NCI-H2107 (cell line): Measurements from ENCODE around the gene COL9A1.
"Not testable (repeated sequence)": the region's sequence is repeated elsewhere in the genome, so short reads cannot be mapped to it uniquely, and the experiment has no call there.

Source experiments
- DNase-seq: peaks from one replicate; lab custom pipeline; 2025; lab: John Stamatoyannopoulos, UW

COL9A1 gene

GRCh38 chr6:70303034-70303525 is at the start of gene COL9A1:
Gene COL9A1 (minus strand): TSS chr6:70303084. CDS start chr6:70302924, 160 bp downstream.
- no peak for DNase-seq

- DNase-seq, result no peak
These were observed 48.6 kb upstream of the COL9A1 start for GRCh38 chr6:70351461-70351860.

GRCh38 chr6:70345619-70346018 is 42.7 kb upstream of the COL9A1 start:
- DNase-seq, result no peak

DNA sequence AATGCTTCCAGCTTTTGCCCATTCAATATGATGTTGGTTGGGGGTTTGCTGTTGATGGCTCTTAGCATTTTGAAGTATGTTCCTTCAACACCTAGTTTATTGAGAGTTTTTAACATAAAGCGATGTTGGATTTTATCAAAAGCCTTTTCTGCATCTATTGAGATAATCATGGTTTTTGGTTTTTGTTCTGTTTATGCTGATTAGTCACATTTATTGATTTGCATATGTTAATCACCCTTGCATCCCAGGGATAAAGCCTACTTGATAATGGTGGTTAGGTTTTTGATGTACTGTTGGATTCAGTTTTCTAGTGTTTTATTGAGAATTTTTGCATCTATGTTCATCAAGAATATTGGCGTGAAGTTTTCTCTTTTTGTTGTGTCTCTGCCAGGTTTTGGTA is 40.4 kb upstream of the COL9A1 start:
- no peak for DNase-seq

DNA sequence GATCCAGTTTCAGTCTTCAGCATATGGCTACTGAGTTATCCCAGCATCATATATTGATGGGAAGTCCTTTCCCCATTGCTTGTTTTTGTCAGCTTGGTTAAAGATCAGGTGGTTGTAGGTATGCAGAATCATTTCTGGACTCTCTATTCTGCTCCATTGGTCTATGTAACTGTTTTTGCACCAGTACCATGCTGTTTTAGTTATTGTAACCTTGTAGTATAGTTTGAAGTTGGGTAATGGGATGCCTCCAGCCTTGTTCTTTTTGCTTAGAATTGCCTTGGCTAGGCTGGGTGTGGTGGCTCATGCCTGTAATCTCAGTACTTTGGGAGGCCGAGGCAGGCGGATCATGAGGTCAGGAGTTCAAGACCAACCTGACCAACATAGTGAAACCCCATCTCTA is 36.9 kb upstream of the COL9A1 start:
- DNase-seq, result not testable (repeated sequence)

DNA sequence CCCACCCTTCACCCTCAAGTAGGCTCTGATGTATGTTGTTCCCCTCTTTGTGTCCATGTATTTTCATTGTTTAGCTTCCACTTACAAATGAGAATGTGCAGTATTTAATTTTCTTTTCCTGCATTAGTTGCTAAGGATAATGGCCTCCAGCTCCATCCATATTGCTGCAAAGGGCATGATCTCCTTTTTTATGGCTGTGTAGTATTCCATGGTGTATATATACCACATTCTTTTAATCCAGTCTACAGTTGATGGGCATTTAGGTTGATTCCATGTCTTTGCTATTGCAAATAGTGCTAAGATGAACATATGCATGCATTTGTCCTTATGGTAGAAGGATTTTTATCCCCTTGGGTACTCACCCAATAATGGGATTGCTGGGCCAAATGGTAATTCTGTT is 35.9 kb upstream of the COL9A1 start:
- DNase-seq, result no peak

- DNase-seq, result no peak
These were observed 34.8 kb upstream of the COL9A1 start for GRCh38 chr6:70337743-70338105.

DNA sequence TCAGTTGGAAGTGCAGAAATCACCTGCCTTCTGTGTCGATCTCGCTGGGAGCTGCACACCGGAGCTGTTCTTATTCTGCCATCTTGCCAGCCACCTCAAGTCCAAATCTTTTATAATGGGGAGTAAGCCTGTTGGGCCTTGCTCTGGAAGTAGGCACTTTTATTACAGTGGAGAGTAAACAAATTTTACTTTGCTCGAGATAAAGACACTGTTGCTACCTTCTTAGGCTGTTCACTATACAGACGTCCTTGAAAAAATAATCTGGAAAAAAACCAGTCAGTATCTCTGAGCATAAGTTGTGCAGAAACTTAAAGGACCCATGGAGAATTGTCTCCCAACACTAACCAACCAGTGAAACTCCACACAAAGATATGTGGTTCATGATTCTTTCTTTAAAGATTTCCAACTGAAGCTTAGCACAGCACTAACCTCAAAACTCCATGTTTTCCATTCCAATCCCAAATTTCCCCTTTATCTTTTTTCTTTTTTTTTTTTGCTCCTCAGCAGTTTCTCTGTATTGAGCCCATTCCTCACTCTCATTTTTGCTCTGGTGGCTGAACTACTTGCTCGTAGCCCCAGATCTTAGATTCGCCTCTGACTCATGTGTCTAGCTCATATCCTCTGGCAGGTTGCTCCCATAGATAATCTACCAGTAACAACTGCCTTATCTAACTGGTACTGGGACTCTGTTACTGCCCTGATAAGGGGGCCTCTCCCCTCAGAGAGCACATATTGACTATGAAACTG is 34.3 kb upstream of the COL9A1 start:
- no peak for DNase-seq

DNA sequence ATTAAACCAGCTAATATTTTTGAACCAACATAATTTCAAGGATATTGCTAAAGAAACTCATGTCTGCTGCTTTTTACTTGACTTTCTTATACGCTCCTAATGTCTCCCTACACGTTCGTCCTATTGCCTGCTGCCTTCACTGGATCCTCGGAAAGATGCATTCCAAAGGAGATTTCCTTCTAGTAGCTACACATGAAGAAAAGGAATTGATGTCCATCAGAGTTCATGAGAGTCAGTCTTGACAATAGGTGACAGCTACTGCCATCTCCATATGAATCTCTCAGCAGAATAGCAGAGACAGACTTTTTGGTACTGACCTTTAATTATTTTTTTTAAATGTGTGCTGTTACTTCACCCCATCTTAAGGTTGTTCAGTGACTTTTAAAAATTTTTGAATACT is 24.2 kb upstream of the COL9A1 start:
- DNase-seq, result no peak

- no peak for DNase-seq
These were observed 22.1 kb upstream of the COL9A1 start for GRCh38 chr6:70325009-70325408.

- not testable (repeated sequence) for DNase-seq
These were observed 14.9 kb upstream of the COL9A1 start for GRCh38 chr6:70317799-70318198.

DNA sequence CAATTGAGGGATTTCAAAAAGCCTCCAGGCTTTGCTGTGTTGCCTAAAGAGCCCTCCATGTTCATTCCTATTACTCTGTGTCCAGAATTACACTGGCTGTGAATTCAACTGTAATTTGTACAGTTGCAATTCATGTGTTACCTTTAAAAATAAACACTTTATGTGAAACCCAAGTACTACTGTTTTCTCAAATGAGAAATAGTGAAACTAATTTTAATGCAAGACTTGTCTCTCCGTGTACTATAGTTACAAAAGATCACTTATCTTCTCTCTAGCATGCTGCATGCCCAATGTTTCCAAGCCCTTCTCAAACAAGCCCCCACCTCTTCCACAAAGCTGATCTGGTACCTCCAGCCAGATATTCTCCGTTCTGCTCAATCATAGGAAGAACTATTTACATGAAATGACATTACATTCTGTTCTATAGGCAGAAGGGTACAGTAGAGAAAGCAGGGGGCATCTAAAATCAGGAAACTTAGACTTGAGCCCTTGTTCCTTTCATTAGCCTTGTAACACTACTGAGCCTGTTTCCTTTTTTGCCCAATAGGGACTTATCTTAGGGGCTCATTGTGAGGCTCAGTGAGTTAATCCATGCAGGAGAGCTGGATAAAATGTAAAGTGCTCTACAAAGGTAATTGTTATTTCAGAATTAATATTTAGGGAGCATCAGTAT is 12.3 kb upstream of the COL9A1 start:
- no peak for DNase-seq

DNA sequence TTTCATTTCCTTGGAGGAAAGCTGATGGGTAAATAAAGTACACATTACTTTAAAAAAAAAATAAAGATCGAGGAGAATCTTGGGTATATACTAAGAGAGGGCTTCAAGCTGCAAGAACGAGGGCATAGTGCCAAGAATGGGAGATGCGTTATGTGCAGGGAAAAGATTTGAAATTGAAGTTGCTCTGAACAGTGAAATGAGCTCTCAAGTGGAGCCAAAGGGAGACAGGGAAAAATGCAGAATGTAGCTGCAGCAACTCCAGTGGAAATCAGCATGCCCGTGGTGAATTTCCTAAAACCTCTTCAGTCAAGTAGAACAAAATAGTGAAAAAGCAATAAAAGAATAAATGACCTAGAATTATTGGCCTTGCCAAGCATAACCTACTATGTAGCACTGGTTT is 11.4 kb upstream of the COL9A1 start:
- no peak for DNase-seq

GRCh38 chr6:70312165-70312745 is 9.4 kb upstream of the COL9A1 start:
- DNase-seq, result no peak

DNA sequence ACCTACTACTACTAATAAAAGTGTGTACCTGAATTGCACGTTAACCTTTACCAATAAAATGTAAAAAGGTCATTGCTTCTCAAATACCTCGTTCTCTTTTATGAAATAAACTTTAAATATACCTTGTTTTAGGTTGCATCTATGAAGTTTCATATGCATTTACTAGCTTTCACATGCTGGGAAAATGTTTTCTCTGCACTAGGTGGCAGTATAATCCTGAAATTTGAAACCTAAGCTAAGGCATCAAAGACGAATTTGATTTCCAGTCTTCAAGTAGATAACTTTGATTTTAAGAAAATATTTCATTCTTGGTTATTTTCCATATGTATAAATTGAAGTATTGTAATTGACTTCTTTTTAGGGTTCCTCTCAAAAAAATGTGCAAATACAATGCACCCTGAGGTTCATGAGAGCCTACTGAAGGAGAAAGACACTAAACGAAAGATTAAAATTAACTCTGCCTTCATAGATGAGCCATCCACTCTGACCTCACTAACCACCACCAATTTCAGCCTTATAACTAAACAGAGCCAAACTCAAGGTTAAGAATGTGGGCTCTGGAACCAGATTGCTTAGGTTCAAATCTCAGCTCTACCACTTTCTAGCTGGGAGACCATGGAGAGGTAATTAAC is 7.3 kb upstream of the COL9A1 start:
- DNase-seq, result no peak

- no peak for DNase-seq
These were observed 6.4 kb upstream of the COL9A1 start for GRCh38 chr6:70309243-70309642.

DNA sequence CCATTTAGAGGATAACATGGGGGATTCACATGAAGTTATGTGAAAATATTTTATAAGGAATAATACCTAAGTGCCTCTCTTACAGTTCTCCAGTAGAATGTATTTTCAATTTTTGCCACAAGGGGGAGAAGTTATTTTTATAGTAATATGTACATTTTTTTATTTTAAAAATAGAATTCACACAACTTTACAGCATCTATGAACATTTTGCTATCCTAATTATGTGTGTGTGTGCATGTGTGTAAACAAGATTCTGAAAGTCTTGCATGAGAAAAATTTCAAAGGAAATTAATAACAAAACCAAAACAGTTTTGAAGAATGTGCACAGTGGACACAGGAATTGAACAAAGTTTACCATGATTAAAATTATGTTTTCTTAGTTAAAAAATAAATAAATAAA is 5.3 kb upstream of the COL9A1 start:
- DNase-seq, result not testable (repeated sequence)

DNA sequence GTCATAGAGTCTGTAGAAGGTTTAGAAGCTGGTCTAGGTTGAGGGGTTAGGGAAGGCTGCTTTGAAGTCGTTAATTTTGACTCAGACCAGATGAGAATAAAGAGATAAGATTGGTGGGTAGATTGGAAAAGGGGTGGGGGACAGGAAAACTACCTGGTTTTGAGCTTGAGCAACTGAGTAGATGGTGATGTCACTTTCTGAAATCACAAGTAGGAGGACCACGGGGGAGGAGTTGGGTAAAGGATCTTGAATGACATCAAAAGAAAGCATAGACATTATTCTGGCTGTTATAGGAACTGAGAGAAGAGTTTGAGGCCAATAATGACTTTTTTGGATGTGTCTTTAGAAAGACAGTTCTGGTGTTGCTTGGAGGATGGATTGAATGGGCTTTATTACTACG is 4.1 kb upstream of the COL9A1 start:
- no peak for DNase-seq

GRCh38 chr6:70304616-70305015 is 1.7 kb upstream of the COL9A1 start:
- DNase-seq, result no peak

- DNase-seq, result no peak
These were observed 3.4 kb downstream of the COL9A1 start for GRCh38 chr6:70299456-70299855.

DNA sequence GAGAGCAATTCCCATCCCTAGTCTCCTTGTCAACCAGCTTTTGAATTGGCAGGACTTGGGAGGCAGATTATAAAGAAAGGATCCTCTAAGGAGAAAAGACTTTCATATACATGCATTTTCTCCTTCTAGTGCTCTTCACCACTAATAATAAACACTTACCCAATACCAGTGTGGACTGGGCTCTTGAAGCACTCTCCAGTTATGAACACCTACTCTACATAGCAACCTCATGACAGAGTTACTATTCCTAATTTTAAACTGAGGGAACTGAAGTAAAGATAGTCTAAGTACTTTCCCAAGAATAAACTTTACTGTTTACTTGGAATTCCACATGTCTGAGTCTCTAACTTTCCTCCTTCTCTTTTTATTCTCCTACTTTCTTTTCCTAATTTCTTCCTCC is 4.8 kb downstream of the COL9A1 start:
- DNase-seq, result no peak

GRCh38 chr6:70292193-70292592 is 10.7 kb downstream of the COL9A1 start:
- DNase-seq, result no peak

DNA sequence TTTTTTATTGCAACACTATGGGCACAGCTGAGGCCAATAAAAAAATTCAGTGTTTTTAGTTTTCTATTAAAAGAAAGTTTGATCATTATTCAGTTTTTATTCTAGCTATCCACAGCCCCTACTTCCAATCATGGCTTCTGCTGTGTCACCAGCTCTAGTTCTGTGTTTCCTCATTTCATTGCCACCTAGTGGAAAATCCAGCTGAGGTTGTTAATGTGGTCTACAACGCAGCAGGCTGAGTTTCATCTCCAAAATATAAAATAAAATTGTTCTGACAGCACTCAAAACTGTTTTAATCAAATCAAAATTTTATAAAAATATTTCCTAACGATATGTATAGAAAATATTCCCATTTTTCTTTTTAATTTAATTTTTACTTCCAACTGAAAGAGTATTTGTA is 13.6 kb downstream of the COL9A1 start:
- no peak for DNase-seq
